HS-5 (cell line): ENCODE measurements around the gene ZNF230.

Source experiments
- DNase-seq: peaks from one replicate; pipeline ENCODE4 v3.0.0-alpha.2; 2012; ENCODE audit warnings: low read depth

Gene ZNF230

DNA sequence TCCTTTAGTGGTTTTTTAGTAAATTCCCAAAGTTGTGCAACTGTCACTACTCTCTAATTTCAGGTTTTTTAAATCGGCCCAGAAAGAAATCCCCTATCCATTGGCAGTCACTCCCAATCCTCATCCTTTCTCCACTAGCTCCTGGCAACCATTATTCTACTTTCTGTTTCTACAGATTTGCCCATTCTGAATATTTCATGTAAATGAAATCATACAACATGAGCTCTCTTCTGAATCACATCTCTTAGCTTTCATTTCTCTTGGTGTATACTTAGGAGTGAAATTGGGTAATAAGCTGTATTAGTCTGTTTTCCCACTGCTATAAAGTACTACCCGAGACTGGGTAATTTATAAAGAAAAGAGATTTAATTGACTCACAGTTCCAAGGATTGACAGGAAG is 39.4 kb downstream of the ZNF230 start:
- no peak for DNase-seq

DNA sequence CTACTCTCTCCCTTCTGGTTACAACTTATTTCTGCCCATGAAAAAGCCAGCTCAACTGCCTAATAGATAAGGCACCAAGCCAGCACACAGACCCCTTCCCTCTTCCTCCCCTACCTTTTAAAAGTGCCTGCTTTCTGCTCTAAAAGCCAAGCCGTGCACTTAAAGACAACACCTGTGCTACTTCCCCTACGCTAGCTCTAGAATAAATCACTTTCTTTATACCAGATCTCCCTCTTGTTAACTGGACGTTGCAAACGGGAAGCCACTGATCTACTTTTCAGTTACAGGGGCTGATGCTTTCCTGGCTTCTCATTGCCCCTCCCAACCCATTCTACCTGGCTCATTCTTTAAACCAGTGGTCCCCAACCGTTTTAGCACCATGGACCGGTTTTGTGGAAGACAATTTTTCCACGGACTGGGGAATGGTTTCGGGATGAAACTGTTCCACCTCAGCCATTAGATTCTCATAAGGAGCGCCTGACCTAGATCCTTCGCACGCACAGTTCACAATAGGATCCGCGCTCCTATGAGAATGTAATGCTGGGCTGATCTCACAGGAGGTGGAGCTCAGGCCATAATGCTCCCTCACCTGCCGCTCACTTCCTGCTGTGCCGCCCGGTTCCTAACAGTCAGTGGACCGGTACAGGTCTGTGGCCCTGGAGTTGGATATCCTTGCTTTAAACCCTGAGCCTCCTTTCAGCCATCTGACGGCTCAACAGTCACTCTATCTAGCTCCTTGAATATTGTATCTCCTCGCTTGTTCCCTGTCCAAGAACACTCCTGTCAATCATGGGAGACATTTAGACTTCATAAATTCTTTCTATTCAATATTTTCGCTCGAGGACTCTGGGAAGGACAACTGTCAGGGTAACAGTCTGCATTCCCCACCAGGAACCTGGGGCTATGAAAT is 48.2 kb downstream of the ZNF230 start:
- no peak for DNase-seq

DNA sequence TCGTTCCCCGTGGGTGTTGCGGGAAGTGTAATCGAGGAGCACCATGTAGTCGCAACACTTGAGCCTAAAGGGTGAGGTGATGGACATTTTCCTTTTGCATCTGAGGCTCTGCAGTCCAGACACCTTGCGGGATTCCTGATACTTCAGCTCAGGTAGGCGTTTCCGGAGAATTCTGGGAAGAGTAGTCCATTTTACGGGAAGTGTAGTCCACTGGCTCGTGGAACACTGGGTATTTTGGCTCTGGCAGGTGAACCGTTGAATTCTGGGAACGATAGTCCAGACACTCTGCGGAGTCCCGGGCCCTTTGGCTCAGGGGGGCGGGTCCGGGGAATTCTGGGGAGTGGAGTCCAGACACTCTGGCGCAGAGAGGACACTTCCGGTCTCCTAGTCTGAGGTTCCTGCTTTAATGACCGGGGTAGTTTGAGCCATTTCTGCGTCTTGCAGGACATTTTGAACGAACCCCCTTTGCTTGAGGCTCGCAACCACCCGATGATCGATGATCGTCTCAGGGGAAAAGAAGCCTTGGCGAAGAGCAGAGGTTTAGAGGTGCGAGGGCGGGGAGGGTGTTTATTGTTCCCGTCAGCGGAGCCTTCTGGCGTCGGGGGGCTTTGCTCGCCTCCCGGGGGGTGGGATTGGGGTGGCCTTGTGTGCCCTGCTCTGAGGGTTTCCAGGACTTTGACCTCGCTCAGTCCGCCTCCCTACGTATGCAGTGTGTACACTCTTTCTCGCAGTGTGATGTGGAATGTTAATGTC is 49.1 kb downstream of the ZNF230 start, which contains the start of gene ZNF223:
Gene ZNF223 (plus strand): TSS at position 387 of the 753 bp plus-strand sequence. CDS start 3,141 bp downstream, outside the sequence.
- peak; percentile 71 for DNase-seq

DNA sequence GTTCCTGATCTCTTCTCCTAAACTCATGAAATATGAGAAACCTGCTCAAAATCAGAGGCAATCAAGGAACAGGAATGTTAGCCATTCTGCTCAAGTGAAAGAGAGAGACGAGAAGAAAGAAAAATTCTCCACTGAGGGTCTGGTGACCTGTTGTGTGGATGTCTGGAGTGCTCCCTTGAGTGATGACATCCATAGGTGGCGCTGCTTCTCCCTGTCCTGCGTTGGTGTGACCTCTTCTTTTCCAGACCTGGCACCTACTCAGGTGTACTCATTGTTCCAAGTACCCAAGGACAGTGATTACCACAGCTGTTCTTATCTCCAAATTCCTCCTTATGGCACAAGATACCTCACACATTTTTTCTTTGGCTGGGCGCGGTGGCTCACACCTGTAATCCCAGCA is 53.1 kb downstream of the ZNF230 start:
- no peak for DNase-seq

DNA sequence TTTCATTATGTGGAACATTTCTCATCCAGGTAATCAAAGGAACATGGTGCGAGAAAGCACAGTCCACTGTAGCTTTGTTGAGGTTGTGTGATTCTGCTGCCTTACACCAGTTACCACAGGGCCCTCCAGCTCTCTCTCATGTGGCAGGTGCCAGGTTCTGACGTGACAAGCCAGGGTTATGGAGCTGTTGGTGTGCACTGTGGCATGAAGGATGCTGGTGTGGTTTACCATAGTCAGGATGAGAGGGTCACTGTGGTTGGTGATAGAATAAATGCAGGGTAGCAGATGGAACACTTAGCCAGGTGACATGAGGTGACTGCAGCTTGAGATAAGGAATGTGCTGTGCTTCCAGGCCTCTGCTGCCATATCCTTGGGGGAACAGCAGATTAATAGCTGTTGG is 56.5 kb downstream of the ZNF230 start:
- no peak for DNase-seq

DNA sequence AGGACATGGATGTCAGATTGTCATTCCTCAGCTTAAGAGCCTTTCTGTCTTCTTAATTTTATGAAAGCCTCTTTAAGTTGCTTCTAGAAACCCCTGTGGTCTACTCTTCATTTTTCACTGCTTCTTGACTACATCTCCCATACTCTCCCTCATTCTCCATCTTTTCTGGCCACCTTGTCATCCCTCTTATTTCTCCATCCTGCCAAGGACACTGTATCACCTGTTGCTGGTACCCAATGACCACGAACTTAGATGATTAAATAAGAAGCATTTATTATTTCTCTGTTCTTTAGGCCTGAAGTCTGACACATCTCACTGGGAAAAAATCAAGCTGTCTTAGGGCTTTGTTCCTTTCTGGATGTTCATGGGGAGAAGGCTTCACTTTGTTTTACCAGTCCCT is 58.3 kb downstream of the ZNF230 start:
- DNase-seq = no peak
